Right lobe of liver (tissue), 6 donors: Measurements from ENCODE around the gene ZNF764. TPM values are rescaled to one million over a fixed set of nuclear protein-coding genes. Genes with fewer than 3 reads are reported as not detected.

Experiments
- ATAC-seq, 4 donors: fragments of 200-7000 bp; cut with Tn5 transposase; one replicate each; pipeline ENCODE4 v1.9.1; 2020; ENCODE audit warnings: mild to moderate bottlenecking in 4 of 4, moderate library complexity in 4 of 4
- DNase-seq, 3 donors: peaks; one replicate each; pipeline ENCODE4 v3.0.0-alpha.2; 2020
- H3K27ac ChIP-seq, 3 donors: fragments of 200-600 bp; one replicate each; pipeline ENCODE4 v1.8.0; 2022
- H3K27me3 ChIP-seq, 2 donors: fragments of 200-600 bp; one replicate each; pipeline ENCODE4 v1.8.0; 2022
- H3K36me3 ChIP-seq, 4 donors: fragments of 200-600 bp; sonication (generic) in 1 of 4; one replicate each; pipeline versions ENCODE4 v1.5.1 to v1.8.0; 2017 to 2022; ENCODE audit warnings: control low read depth in 1 of 4
- H3K4me1 ChIP-seq, 4 donors: fragments of 200-600 bp; sonication (generic) in 1 of 4; one replicate each; pipeline versions ENCODE4 v1.5.1 to v1.8.0; 2017 to 2022; ENCODE audit warnings: control low read depth in 1 of 4
- H3K4me3 ChIP-seq, 3 donors: fragments of 200-600 bp; one replicate each; pipeline ENCODE4 v1.8.0; 2022
- H3K9me3 ChIP-seq, 4 donors: fragments of 200-600 bp; sonication (generic) in 1 of 4; one replicate each; pipeline versions ENCODE4 v1.5.1 to v1.8.0; 2017 to 2022; ENCODE audit warnings: control low read depth in 1 of 4
- CTCF ChIP-seq, 4 donors: fragments of 200-600 bp in 3 of 4; fragments of 450-650 bp in 1 of 4; IDR thresholded peaks; one replicate each; pipeline versions ENCODE4 v1.5.1 to v1.8.0; 2016 to 2022; ENCODE audit warnings: antibody characterized with exemption in 4 of 4, mild to moderate bottlenecking in 2 of 4
- POLR2A ChIP-seq: fragments of 450-650 bp; IDR thresholded peaks from one replicate; pipeline ENCODE4 v1.6.1; 2017; ENCODE audit warnings: antibody characterized with exemption, mild to moderate bottlenecking
- WGBS: methylation state at CpG from one replicate; pipeline ENCODE4 v1.1.6; 2018; ENCODE audit warnings: low coverage, low lambda C conversion rate; ENCODE audit not compliant: insufficient coverage; ENCODE audit errors: missing lambda C conversion rate; 5-methylcytosine and 5-hydroxymethylcytosine counted together
- intact Hi-C, 2 donors: fragments of 100-400 bp; cut with DNase I; formaldehyde crosslinking; loops; one replicate each; pipeline versions ENCODE4 v1.11.2 to v1.14.1; 2022
- total RNA-seq, 6 experiments: library from RNA; depleted of rRNA in 2 of 6; stranded (reverse); fragments of >200 nt in 2 of 6; fragmentation: NEBNext Ultra II Directional in 3 of 6; extraction: Animal tissue kit (Norgen Biotek cat#: 25700) in 3 of 6; gene quantifications; one replicate each; pipeline versions ENCODE4 v1.1.0 to v1.2.4, GENCODE V29; 2016 to 2023
- donor health status: DM: no; HTN: yes; CAD: no.
- donor health status: DM: no; HTN: no; CAD: no.
- donor health status: DM: no; HTN: no; CAD: no.
- donor health status: DM: no; HTN: yes; CAD: no.
- donor health status: DM: no; HTN: yes; CAD: no.

The ZNF764 gene
- total RNA-seq, 6 experiments from 2014 or later: 3.2 to 6.5 (median 4.8) TPM

- H3K27me3 ChIP-seq: no peaks in the 10 kb centered on the region
- no peaks in the 10 kb centered on the region for H3K9me3 ChIP-seq
- H3K4me1 ChIP-seq: peaks cover 0 to 15% (median 0%) of the 10 kb centered on the region in 4 donors
- TF ChIP-seq POLR2A: no peak
- TF ChIP-seq CTCF (IDR thresholded peaks at IDR 0.05): no peak
- peaks cover 0 to 8% (median 4%) of the 10 kb centered on the region in 4 donors for H3K36me3 ChIP-seq
- H3K27ac ChIP-seq: no peak overlapping the region
- H3K4me3 ChIP-seq: no peak overlapping the region
- DNase-seq: no peak
- no peak for ATAC-seq
- intact Hi-C loops: no loop called here
- 86% methylated on average over 6 of the region's 6 CpGs for WGBS
Measured at GRCh38 chr16:30559690-30560089, 1.5 kb upstream of the ZNF764 start.

- WGBS: 60% methylated on average over 9 of the region's 21 CpGs
- no peak for DNase-seq
- Histone ChIP-seq H3K27me3 (no peaks in the 10 kb centered on the region), H3K4me1 (peaks cover 0 to 15% (median 0%) of the 10 kb centered on the region in 4 donors), H3K4me3 (peak overlapping the region; percentile 10 to 96 (median 78)), H3K9me3 (no peaks in the 10 kb centered on the region), H3K36me3 (peaks cover 0 to 12% (median 4%) of the 10 kb centered on the region in 4 donors), H3K27ac (peak overlapping the region; percentile 54 to 93 (median 90))
- ATAC-seq: no peak
- intact Hi-C loops: no loop called here
- TF ChIP-seq POLR2A (no peak), CTCF (IDR thresholded peaks at IDR 0.05) (no peak)
Measured at GRCh38 chr16:30558789-30559377, 709 bp upstream of the ZNF764 start.

GRCh38 chr16:30557707-30557956 is 542 bp downstream of the ZNF764 start:
- H3K36me3 ChIP-seq: peaks cover 0 to 13% (median 4%) of the 10 kb centered on the region in 4 donors
- peaks cover 0 to 15% (median 0%) of the 10 kb centered on the region in 4 donors for H3K4me1 ChIP-seq
- H3K4me3 ChIP-seq: peak overlapping the region; percentile 71 to 96 (median 78)
- H3K27me3 ChIP-seq: no peaks in the 10 kb centered on the region
- peak overlapping the region; percentile 90 to 94 (median 93) for H3K27ac ChIP-seq
- H3K9me3 ChIP-seq: no peaks in the 10 kb centered on the region
- 0% methylated on average over 5 of the region's 17 CpGs for WGBS
- TF ChIP-seq CTCF (IDR thresholded peaks at IDR 0.05) (no peak), POLR2A (no peak)
- ATAC-seq (peak in 2 of 4 donors; percentile 1), DNase-seq (peak in 1 of 3 donors; percentile 63)
- intact Hi-C loops: no loop called here

GRCh38 chr16:30556125-30556473 is 2.1 kb downstream of the ZNF764 start:
- TF ChIP-seq POLR2A (no peak), CTCF (IDR thresholded peaks at IDR 0.05) (no peak)
- Histone ChIP-seq H3K4me1 (peaks cover 0 to 15% (median 0%) of the 10 kb centered on the region in 4 donors), H3K27me3 (no peaks in the 10 kb centered on the region), H3K9me3 (no peaks in the 10 kb centered on the region), H3K4me3 (no peak overlapping the region), H3K36me3 (peaks cover 0 to 13% (median 4%) of the 10 kb centered on the region in 4 donors), H3K27ac (no peak overlapping the region)
- ATAC-seq (no peak), DNase-seq (no peak)
- intact Hi-C loops: no loop called here
- WGBS: 52% methylated on average over 2 of the region's 10 CpGs
